HG02981 (cell line): ENCODE data around the gene C10orf90.
"Not testable (repeated sequence)": the region's sequence is repeated elsewhere in the genome, so short reads cannot be mapped to it uniquely, and the experiment has no call there.

Source experiments
- ATAC-seq: cut with Tn5 transposase; IDR thresholded peaks from one replicate; pipeline ENCODE4 v1.9.1; 2021; ENCODE audit warnings: mild to moderate bottlenecking, moderate library complexity; ENCODE audit not compliant: unreplicated experiment

Gene C10orf90

DNA sequence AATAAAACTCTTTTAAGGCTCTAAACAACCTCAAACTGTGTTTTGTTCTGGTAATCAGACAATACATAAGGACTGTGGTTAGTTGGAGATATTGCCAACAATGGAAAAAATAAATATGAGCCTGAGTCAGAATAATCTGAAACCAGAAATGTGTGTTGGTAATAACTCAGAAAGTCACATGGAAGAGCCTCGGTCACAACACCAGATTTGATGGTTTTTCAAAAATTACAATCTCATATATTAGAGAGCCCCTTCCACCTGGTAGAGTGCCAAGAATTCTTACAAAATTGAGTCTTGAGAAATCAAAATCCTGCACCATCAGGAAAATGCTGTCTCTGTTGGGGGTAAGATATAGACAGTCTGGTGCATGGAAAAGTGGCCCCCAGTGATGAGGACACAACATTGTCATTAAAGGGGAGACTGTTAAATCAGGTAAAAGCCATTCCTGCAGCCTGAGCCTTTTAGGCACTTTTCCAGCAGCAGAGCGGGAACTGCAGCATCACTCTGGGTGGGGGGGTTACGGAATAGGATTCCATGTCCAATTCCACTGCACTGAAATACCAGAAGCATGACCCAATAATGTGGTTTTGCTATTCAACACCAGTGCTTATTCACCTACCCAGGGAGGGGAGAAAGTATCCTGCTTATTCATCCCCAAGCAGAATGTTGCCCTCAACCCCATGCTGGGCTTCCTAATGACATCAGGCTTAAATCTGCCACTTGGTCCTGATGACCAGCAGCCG is 272.7 kb downstream of the C10orf90 start:
- ATAC-seq: no peak

DNA sequence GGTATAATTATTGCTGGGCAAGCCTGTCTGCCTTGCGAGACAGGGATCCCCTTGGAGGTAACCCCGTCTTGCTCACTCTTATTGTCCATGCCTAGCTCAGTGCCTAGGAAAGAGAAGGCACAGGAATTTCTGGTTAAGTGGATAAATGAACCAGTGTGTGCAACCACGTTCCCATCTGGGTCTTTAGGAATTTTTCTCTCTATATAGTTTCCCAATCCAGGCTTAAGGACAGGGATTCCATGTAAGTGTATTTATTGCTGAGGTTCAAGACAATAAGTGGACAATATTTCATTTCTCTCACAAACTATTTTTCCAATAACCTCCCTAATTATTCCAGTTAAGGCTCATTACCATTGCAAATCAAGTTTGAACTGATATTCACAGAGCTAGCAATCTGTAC is 273.3 kb downstream of the C10orf90 start:
- no peak for ATAC-seq

DNA sequence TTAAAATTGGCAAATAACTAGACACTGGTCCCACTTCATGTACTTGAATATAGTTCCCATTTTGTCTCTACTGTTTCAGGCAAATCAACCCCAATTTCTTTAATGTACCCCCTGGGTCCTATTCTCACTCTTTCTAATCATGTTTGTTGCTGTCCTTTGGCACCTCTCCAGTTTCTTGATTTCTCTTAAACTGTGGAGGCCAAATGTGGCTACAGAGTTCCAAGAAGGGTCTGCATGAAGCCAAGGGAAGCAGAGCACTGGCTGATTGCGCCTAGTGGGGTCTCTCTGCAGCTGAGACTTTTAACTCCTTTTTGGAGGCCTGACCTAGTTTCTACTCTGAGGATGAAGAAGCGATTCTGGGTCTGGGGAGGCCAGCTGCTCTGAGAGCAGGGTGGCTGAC is 275.5 kb downstream of the C10orf90 start:
- ATAC-seq: no peak

DNA sequence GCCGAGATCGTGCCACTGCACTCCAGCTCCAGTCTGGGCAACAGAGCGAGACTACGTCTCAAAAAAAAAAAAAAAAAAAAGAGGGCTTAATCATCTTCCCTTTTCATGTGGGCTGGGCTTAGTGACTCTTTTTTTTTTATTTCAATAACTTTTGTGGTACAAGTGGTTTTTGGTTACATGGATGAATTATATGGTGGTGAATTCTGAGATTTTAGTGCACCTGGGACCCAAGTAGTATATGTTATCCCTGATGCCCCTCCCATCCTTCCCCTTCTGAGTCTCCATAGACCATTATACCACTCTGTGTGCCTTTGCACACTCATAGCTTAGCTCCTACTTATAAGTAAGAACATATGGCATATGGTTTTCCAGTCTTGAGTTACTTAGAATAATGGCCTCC is 277.4 kb downstream of the C10orf90 start:
- no peak for ATAC-seq

DNA sequence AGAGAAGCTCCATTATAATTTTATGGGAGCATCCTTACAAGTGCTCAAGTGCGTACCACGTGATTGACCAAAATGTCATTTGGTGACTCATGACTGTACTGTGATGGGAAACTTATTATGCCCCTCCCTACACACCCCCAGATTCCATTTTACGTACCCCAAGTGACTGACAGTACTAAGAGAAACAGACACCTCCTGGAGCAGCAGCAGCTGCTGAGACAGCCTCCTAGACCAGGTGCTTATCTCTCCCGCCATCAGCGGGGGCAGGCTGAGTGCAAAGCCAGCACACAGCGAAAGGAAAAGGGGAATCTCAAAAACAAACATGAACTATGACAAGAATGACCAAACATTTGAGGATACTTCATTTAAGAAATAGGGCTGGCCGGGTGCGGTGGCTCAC is 278.0 kb downstream of the C10orf90 start:
- ATAC-seq: no peak

DNA sequence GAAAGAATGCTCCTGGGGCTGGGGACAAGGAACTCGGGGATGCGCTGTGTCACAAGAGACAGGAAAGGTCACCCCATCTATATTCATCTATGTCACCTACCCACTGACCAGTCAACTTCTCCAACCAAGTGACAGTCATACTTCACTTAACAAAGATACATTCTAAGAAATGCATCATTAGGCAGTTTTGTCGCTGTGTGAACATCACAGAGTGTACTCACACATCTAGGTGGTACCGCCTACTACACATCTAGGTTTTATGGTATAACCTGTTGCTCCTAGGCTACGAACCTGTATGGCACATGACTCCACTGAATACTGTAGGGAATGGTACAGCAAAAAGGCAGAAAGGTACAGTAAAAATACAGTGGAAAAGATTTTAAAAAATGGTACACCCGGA is 278.4 kb downstream of the C10orf90 start:
- no peak for ATAC-seq

DNA sequence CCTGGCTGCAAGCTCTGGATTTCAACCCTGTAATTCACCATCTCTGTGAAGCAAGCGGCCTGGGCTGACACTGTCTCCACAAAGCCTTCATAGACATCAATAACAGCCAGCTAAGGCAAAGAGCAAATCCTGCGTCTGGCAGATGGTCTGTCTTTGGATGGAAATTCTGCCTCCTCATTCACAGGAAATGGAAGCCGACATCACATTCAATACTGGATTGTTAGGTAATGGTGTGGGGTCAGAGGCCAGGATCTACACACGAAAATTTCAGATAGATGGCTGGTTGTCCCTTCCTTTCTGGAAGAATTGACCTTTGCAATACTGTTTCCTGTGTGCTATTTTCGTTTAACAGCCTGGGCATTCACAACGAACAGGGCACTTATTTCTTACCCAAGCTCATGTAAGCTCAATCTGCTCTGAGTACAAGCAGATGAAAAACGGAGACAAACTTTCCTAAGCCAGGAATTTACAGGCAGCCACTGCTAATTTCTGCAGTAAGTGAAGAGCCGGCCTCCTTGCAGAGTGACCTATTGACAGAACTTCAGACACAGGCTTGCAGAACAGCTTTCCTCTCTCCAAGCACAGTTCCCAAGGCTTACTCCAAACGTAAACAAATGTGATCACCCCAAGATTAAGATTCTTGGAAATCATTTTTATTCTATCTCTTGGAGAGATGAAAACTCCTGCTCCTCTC is 279.2 kb downstream of the C10orf90 start:
- no peak for ATAC-seq

DNA sequence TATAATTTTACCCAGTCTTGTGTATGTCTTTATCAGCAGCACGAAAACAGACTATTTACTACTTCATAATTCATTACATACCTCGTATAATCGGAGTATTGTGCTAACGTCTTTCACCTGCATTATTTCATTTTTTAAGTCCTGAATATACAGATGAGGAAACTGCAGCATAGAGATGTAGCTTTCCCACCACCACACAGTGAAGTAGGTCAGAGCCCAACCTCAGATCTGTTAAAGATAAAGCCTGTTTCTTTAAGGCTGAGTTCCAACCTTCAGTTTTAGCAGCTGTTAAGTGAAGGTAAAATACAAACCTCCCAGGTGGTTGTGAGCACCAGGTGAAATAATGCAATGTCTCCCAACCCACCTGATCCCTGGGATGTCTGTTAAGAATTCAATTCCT is 280.2 kb downstream of the C10orf90 start:
- no peak for ATAC-seq

DNA sequence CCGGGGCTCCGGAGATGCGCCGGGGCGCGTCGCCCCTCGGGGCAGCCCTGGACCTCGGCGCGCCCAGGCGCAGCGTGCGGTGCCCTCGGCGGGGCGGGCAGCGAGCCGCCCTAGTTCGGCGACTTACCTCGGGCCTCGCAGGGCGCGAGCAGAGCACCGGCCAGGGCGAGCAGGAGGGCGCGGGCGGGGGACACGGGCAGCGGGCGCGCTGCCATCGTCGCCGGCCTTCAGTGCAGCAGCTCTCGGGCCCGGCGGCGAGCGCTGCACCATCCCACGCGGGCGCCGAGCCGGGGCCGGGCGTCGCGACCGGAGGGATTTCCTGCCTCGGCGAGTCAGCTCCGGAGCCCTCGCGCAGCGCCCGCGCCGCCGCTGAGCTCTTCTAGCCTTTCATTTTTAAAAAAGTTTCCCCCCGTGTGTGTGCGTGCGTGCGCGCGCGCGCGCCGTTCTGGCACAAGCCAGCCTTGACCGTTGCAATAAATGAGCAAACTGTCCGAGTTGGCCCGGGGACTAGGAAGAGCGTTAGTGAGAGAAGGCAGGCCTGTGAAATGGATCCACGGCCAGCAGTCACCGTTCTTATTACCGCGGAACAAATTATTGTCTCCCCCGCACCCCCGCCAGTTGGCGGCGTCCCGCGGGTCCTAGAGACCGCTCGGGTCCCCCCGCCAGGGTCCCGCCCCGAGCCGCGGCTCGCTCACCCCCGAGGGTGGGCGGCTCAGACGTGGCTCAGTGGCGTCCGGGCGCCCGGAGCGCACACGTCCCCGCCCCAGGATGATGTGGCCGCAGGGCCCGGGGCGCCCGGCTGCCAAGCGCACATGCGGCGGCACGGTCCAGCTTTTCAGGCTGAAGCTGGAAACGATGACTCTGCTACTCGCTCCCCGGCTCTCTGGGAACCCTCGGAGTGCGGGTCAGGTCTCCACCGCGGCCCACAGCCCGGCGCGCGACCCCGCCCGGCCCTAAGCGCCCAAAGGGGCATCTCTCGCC is 282.3 kb downstream of the C10orf90 start, which contains the start of gene ADAM12:
TSS of gene ADAM12 (minus strand) at position 547 of the 981 bp plus-strand sequence. CDS start at position 215, 332 bp downstream.
- ATAC-seq: no peak

DNA sequence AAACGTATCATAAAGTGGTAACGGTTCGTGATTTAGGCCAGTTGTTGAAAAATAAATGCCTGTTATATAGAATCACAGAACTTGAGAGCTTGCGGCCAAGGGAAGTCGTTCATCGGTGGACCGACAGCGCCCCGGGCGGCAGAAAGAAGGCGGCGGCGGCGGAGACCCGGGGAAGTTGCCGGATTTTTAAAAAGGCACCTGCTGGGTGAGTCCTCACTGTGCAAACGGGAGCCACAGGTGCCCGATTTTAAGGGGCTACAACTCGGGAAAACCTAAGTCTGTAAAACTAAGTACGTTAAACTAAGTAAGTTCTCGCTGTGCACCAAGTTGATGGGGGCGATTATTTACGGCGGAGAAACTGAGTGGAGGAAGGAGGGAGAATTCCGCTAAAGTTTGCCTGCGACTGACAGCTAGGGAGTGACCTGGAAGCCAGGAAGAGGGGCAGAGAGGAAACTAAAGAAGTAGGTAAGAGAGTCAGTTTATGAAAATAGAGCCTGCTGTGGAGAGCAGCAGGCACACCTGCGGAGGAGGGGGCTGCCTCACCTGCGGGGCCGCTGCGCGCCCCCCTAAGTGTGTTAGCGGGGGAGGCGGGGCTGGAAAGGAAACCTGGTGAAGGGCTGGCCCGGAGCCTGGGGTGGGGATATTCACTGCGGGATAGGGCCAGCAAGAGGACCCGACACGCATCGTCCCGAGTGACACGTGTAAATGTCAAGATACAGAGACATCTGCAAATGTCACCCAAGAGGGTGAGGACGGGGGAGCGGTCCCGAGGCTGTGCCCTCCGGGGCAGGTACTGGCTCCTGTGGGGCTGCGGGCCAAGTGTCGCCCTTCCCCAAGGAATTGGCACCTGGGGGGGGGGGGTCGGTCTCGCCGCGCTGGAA is 283.2 kb downstream of the C10orf90 start:
- no peak for ATAC-seq

DNA sequence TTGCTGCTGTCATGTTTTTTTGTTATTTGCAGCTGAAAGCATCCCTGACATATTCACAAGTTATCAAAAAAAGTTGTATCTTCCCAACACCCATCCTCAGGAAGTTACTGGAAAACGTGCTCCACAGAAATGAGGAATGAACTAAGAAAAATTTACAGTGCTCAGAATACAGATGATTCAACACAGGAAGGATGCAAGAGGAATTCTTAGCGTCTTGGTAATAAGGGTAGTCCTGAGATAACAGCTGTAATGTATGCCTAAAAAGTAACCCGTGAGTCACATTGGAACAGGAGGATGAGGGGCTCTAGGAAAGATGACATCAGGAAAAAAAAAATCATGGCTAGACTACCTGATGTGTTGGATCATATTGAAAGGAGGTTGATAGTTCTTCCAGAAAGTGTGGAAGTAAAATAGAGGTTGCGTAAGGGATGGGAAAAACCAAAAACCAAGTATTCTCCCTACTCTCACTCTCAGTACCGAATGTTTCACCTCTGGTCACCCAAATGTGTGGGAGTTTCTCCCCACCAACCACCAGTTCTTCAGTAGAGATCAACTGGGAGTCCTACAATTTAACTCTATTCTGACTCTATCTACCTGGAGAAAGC is 286.1 kb downstream of the C10orf90 start:
- ATAC-seq: no peak

DNA sequence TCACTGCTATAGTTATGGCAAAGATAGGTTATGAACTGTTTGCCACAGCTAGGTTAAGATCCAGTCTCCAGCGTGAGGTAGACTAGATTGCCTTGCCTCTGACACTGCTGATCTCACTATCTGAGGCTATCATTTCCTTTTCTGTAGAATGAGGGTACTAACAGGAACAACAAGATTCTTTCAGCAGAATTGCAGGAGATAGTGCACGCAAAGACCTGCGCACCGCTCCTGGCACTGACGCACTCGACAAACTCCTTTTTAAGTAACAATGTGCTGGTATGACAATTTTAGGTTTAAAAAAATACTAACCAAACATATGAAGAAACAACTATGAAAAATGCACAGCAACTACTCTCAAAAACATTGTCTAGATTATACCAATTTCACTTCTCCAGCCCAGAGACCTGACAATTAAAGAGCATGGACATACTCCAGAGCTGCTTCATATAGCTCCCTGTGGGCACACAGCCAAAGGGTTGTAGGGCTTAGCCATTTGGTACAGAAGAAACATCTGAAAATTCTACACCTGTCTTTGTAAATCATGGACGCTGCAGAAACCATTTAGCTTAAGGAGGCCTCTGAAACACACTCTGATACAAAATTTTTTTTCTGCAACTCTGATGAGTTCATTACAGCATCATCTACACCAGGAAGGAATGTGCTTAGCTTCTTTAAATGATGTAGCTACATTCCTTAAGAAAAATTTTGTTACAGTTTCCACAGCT is 290.0 kb downstream of the C10orf90 start:
- ATAC-seq: no peak

DNA sequence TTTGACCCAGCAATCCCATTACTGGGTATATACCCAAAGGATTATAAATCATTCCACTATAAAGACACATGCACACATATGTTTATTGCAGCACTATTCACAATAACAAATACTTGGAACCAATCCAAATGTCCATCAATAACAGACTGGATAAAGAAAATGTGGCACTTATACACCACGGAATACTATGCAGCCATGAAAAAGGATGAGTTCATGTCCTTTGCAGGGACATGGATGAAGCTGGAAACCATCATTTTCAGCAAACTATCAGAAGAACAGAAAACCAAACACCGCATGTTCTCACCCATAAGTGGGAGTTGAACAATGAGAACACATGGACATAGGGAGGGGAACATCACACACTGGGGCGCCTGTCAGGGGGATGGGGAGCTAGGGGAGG is 291.3 kb downstream of the C10orf90 start:
- not testable (repeated sequence) for ATAC-seq

DNA sequence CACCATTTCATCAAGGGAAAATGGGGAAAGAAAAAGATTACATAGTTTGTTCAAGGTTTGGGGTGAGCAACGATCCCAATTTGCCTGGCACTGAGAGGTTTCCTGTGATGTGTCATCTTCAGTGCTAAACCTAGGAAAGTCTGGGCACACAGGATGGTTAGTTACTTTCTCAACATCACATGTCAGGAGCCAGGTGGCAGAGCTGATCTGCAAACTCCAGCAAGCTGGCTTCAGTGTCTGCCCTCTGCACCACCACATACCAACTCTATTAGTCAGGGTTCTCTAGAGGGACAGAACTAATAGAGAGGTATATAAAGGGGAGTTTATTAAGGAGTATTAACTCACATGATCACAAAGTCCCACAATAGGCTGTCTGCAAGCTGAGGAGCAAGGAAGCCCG is 293.5 kb downstream of the C10orf90 start:
- ATAC-seq: no peak

DNA sequence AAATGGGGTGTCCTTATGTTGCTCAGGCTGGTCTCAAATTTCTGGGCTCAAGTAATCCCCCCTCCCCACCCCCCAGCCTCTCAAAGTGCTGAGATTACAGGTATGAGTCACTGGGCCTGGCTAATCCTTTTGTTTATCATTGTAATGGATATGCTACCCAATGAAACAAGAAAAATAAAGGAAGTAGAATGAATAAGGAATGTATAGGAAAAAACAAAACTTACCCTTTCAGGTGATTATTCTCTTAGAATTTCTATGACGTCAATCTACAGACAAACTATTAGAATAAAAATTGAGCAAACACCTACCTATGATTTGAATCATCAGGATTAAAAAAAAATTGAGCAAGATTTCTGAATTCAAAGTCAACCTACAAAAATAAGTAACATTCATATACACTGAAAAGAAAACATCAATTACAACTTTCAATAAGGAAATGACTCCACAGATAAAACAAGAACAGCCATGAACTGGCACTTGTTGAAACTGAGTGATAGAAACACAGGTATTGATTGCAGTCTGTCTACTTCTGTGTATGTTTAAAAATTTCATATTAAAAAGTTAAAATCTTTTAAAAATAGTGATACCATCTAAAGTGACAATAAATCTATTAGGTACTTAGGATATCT is 294.5 kb downstream of the C10orf90 start:
- no peak for ATAC-seq

DNA sequence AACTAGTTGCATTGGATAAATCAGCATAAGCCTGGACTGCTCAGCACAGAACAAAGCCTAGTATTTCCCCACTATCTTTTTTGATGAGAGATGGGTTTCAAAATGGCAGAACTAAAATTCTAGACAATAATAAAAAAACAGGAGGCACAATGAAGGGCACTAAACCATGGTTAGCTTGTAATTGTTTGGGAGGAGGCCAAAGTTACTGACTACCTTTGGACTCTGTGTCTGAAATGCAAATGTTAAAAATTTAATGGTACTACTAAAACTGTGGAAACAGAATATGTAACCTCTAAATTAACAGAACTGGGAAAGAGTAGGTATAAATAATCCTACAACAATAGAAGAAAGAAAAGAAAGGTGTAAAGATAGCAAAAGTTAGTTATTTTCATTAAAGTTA is 295.2 kb downstream of the C10orf90 start:
- ATAC-seq: no peak
